ENCODE data around the gene GNB1. TPM values are rescaled to one million over a fixed set of nuclear protein-coding genes. Genes with fewer than 3 reads are reported as not detected.

GNB1 gene
- total RNA-seq, 1 experiment from 2014 or later, result 74.5 TPM

GRCh38 chr1:1910651-1911331 lies 19.9 kb upstream of the GNB1 start:
- DNase-seq (ENCODE audit: low read depth), result no peak

GRCh38 chr1:1910033-1910465 lies 19.2 kb upstream of the GNB1 start:
- DNase-seq (ENCODE audit: low read depth), result no peak

DNA sequence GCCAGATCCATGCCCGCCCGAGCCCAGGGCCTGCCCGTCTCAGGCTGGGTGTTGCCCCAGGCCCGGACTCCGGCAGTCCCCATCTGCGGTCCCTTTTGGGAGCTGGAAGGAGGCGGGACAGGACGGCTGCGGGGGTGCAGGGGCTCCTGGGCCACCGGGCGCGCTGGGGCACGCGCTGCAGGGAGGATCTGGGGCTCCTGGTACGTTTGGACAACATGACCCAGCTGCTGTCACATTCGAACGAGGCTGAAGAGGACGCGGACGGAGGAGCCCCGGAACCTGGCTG lies 17.6 kb upstream of the GNB1 start:
- no peak for DNase-seq (ENCODE audit: low read depth)

DNA sequence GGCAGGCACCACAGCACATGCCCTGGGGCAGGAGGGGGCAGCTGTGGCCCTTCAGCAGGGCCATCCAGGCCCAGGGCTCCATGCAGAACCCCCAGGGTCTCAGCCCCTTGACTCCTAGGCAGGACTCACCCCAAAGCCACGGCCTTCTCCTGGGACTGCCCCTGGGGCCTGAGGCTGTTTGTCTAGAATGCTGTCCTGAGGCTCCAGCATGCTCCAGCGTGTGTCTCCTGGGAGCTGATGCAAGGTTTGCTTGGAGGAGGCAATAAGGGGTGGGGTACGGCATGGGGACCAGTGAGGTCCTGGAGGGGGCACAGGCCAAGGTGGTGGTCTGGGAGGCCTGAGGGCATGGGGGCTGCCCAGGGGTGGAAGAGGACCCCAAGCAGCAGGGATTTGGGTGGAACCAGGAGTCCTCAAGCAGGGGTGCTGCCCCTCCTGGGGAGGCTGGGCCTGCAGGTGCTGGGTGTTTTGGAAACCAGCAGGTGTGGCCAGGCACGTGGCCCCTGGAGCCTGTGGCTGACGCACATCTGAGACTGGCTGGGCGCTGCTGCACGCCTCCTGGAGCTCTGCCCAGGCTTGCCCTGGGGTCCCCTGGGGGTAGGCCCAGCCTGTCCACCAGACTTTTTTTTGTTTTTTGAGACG lies 16.3 kb upstream of the GNB1 start:
- DNase-seq (ENCODE audit: low read depth), result no peak

DNA sequence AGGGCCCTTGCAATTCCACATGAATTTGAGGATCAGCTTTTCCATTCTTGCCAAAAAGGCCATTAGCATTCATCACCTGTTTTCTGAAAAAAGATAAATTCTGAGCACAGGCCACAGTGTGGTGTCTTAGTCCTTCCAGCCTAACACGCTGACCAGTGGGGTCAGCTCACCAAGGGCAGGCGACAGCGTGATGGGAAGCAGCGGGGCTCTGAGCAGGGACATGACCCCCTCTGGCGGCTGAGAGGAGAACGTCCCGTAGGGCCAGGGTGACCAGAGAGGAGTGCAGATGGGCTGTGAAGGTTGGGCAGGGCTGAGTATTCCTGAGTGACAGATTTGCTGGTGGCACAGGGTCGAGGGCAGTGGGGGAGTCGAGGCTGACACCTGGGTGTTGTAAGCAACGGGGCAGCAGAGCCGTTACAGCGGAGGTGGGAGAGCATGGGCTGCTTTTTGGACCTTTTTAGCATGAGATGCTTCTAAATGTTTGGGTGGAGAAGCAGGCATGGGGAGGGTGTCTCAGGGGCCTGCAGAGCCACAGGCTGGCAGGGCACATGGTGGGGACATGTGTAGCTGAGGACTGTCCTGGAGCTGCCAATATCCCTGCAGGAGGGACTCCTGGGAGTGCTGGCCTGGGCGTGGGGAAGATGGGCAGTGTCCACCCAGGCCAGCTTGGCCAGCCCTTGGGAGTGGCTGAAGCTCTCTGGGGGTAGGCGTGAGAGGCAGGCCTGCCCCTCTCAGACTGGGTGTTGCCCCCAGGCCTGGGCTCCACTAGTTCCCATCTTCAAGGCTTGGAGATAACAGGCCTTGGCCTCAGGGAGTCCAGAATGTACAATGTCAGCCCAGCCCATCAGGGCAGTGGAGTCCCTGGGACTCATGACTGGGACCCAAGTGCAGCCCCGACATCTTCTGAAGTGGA lies 15.6 kb upstream of the GNB1 start:
- DNase-seq (ENCODE audit: low read depth), result peak; percentile 72

- DNase-seq (ENCODE audit: low read depth), result no peak
Observed at GRCh38 chr1:1903224-1903623, 12.3 kb upstream of the GNB1 start.

- no peak for DNase-seq (ENCODE audit: low read depth)
Observed at GRCh38 chr1:1901641-1902294, 10.9 kb upstream of the GNB1 start.

DNA sequence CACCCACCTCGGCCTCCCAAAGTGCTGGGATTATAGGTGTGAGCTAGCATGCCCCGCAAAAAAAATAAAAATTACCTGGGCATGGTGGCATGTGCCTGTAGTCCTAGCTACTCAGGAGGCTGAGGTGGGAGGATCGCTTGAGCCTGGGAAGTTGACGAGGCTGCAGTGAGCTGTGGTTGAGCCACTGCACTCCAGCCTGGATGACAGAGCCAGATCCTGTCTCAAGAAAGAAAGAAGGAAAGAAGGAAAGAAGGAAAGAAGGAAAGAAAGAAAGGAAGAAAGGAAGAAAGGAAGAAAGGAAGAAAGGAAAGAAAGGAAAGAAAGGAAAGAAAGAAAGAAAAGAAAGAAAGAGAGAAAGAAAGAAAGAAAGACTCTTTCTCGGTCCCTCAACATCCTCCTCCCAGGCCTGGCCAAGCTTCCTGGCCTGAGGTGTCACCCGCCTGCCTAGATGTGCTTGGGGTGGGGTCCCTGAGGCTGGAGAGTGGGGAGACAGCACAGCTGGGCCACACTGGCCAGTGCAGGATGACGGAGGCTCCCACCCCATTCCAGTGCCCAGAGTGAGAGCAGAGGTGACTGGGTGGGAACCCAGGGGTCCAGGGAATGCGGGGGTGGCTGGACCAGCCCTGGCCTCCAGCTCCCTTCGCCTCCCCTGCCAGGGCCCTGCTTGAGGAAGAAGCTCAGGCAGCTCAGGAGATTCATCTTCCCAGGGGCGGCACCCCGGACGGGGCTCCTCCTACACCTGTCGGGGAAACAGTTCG lies 10.2 kb upstream of the GNB1 start:
- DNase-seq (ENCODE audit: low read depth), result no peak

GRCh38 chr1:1899967-1900327 lies 9.1 kb upstream of the GNB1 start:
- no peak for DNase-seq (ENCODE audit: low read depth)

DNA sequence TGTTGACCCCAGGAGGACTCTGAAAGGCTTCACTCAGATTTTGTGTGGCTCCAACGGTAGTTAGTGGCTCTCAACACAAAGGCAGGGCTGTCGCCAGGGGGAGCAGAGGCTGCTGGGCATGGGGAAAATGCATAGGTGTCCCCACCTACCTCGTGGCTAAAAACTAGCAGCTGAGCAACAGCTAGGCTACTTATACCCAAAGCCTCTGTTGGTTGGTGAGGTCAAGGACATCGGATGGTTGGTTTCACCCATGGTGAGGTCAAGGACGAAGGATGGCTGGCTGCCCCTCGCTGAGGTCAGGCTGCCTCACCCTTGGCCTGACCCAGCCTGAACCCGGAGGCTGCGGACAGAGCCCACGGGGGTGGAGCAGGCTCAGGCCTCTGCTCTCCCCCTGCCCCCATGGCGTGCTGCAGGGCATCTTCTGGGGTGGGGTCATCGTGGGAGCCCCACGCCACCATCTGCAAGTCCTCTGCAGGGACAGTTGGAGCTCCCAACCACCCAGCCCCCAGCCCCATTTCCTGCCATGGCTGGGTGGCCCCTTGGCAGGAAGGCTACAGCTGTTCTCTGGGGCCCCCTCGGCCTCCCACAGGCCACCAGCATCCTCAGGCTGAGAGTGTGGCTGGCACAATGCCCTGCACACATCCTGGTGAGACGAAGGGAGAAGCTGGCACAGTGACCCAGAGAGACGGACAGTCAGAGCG lies 8.5 kb upstream of the GNB1 start:
- DNase-seq (ENCODE audit: low read depth), result no peak

DNA sequence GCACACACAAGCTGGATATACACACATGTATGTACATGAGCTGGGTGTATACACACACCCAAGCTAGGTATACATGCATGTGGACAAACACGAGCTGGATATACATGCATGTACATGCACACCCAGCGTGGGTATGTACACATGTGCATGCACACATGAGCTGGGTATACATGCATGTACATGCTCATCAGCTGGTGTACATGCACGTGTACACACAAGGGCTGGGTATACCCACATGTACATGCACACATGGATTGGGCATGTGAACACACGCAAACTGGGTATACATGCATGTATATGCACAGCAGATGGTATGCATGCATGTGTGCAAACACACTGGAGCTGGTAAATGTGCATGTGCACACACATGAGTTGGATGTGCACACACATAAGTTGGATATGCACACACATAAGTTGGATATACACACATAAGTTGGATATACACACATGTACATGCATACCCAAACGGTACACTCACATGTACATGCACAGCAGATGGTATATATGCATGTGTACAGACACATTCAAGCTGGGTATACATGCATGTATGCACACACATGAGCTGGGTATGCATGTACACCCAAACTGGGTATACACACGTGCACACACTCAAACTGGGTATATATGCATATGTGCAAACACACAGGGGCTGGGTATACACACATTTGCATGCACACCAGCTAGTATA lies 7.5 kb upstream of the GNB1 start:
- DNase-seq (ENCODE audit: low read depth), result no peak

DNA sequence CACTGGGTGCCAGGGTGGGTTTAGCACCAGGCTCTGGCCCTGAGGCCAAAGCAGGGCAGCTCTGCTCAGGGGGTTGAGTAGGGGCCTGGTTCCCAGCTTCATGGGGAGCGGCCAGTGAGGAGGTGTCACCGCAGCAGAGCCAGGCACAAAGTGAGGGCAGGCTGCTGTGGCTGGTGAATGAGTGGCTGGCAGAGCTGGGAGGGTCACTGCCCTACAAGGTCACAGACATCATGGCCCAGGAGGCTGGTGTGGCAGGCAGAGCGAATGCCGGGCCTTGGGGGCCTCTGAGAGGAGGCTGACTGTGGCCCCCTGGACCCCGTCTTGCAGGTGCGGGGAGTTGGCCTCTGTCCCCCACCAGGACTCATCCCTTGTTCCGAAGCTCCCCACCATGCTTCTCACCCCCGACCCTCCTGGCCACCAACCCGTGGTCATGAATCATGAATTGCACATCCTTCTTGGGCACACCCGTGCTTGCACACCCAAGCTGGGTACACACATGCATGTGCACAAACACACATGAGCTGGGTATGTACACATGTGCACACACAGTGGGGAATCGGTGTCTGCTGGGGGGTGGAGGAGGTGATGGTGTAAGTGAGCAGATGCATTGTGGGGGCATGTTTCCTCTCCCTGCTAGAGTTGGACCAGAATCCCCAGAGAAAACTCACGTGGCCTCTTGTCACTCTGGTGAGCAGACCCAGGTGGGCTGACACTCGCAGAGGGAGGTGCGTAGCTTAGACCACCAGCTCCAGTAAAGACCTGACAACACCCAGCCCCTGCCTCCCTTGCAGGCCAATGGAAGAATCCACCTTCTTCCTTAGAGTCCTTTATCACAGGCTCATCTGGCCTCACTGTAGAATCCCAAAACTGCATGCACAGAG lies 4.8 kb upstream of the GNB1 start:
- no peak for DNase-seq (ENCODE audit: low read depth)

DNA sequence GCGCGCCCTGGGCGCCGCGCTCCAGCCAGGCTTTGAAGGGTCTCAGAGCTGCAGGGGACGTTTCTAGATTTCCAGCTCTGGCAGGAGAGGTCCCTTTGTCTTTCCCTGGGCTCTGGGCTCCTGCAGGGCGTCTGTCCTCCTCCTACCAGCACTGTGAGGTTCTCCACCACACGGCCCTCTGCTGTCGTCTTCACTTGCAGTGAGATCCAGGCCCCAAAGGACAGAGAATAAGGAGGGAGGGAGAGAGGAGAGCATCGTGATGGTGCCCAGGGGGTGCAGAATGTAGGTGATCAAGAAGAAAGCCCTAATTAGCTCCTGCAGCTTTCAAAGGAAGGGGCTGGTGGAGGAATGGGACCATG lies 4.2 kb upstream of the GNB1 start:
- no peak for DNase-seq (ENCODE audit: low read depth)

GRCh38 chr1:1894354-1895059 lies 3.6 kb upstream of the GNB1 start:
- no peak for DNase-seq (ENCODE audit: low read depth)

DNA sequence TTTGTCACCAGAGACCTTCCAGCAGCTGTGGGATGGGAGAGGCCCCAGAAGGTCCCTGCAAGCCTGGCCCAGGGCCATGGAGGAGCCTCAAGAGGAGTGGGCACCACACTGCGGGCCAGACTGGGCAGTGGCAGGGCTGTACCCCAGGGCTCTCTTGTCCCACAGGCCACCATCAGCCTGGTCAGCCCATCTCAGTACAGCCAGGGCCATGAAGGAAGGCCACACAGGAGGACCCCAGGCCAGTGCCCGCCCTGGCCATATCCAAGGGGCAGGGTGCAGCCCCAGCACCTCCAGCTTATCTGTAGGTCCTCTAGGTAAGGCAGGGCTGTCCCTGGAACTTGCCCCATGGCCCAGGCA lies 3.1 kb upstream of the GNB1 start:
- DNase-seq (ENCODE audit: low read depth), result no peak

DNA sequence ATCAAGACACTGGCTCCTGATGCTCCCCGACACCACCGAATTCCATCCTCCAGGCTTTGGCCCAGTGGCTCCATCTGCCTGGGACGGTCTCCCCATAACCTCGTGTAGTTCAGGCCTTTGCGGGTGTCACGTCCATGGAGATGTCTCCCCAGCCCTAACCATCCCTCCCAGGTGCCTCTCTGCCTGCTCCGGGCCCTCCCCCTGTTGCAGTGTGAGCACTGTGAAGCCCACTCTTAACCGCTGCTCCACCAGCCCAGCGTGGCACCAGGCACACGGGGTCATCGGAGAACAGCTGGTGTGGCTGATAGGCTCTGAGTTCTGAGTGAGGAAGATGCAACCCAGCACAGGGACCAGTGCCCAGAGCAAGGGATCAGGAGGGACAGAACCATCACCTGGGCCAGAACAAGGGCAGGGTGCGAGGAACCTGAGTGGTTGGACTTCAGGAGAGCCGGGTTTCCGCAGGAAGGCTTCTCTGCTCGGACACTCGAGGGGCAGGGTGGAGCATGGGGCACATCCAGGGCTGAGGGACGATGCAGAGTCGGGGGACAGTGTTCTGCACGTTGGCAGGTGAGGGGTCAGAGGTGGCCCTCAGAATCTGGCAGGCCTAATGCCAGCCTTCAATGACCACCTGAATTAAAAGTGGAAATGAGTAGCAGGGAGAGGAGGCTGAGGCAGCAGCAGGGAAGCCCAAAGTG lies 2.6 kb upstream of the GNB1 start:
- no peak for DNase-seq (ENCODE audit: low read depth)

- DNase-seq (ENCODE audit: low read depth), result no peak
Observed at GRCh38 chr1:1892763-1893120, 1.9 kb upstream of the GNB1 start.

Measured in HT1080 (cell line).